ENCODE data around the gene GPR137B.

The GPR137B gene

GRCh38 chr1:236149003-236149595, 6.8 kb downstream of the GPR137B start:
- DNase-seq (ENCODE audit: low spot score) = no peak
- TF ChIP-seq CTCF (IDR thresholded peaks at IDR 0.05; ENCODE audit: borderline replicate concordance, control extremely low read depth, extremely low read depth, insufficient read depth, missing control alignments) = no peak
- in situ Hi-C loops (cut with MboI; ENCODE audit: low sequenced_read_pairs, unreplicated experiment) = no loop called here

- TF ChIP-seq CTCF (IDR thresholded peaks at IDR 0.05; ENCODE audit: borderline replicate concordance, control extremely low read depth, extremely low read depth, insufficient read depth, missing control alignments) = no peak
- in situ Hi-C loops (cut with MboI; ENCODE audit: low sequenced_read_pairs, unreplicated experiment) = no loop called here
- DNase-seq (ENCODE audit: low spot score) = no peak
Observed at GRCh38 chr1:236149696-236150228, 7.4 kb downstream of the GPR137B start.

- in situ Hi-C loops (cut with MboI; ENCODE audit: low sequenced_read_pairs, unreplicated experiment) = no loop called here
- no peak for TF ChIP-seq CTCF (IDR thresholded peaks at IDR 0.05; ENCODE audit: borderline replicate concordance, control extremely low read depth, extremely low read depth, insufficient read depth, missing control alignments)
- no peak for DNase-seq (ENCODE audit: low spot score)
Observed at GRCh38 chr1:236150311-236150955, 8.1 kb downstream of the GPR137B start.

- in situ Hi-C loops (cut with MboI; ENCODE audit: low sequenced_read_pairs, unreplicated experiment) = no loop called here
- no peak for TF ChIP-seq CTCF (IDR thresholded peaks at IDR 0.05; ENCODE audit: borderline replicate concordance, control extremely low read depth, extremely low read depth, insufficient read depth, missing control alignments)
- no peak for DNase-seq (ENCODE audit: low spot score)
Observed at GRCh38 chr1:236150986-236151385, 8.6 kb downstream of the GPR137B start.

- no peak for TF ChIP-seq CTCF (IDR thresholded peaks at IDR 0.05; ENCODE audit: borderline replicate concordance, control extremely low read depth, extremely low read depth, insufficient read depth, missing control alignments)
- in situ Hi-C loops (cut with MboI; ENCODE audit: low sequenced_read_pairs, unreplicated experiment) = no loop called here
Observed at GRCh38 chr1:236151739-236152424, 9.5 kb downstream of the GPR137B start.

GRCh38 chr1:236154126-236154525, 11.8 kb downstream of the GPR137B start:
- no peak for TF ChIP-seq CTCF (IDR thresholded peaks at IDR 0.05; ENCODE audit: borderline replicate concordance, control extremely low read depth, extremely low read depth, insufficient read depth, missing control alignments)
- in situ Hi-C loops (cut with MboI; ENCODE audit: low sequenced_read_pairs, unreplicated experiment) = no loop called here
- DNase-seq (ENCODE audit: low spot score) = no peak

More at GRCh38 chr1:236151739-236152424, 9.5 kb downstream of the GPR137B start:
- DNase-seq (ENCODE audit: low spot score) = no peak

All from GM13976 (cell line).